SK-N-SH treated with all-trans-retinoic acid at 6 μM for 48 hours (cell line): ENCODE data around the gene ZNF768.

ENCODE experiments used
- ATAC-seq: fragments of 200-7000 bp; cut with Tn5 transposase; 3 replicates; pipeline ENCODE4 v1.9.1; 2020; ENCODE audit warnings: mild to moderate bottlenecking, moderate library complexity
- ARNTL ChIP-seq: fragments of 450-650 bp; formaldehyde crosslinking; IDR thresholded peaks from 2 replicates; pipeline ENCODE4 v1.5.0; 2020; ENCODE audit warnings: low read depth, mild to moderate bottlenecking, moderate library complexity, borderline replicate concordance
- BACH2 ChIP-seq: fragments of 250-450 bp; sonication (Bioruptor Pico); IDR thresholded peaks from 2 replicates; pipeline ENCODE4 v1.9.0; 2021; ENCODE audit warnings: mild to moderate bottlenecking, borderline replicate concordance
- ESRRG ChIP-seq: fragments of 250-450 bp; sonication (Bioruptor Pico); IDR thresholded peaks from 2 replicates; pipeline ENCODE4 v1.6.1; 2021; ENCODE audit warnings: mild to moderate bottlenecking
- ISL1 ChIP-seq: fragments of 250-450 bp; sonication (Bioruptor Pico); IDR thresholded peaks from 2 replicates; pipeline ENCODE4 v2.1.2; 2022; ENCODE audit warnings: mild to moderate bottlenecking, moderate library complexity
- OSR1 ChIP-seq: fragments of 250-450 bp; sonication (Bioruptor Pico); IDR thresholded peaks from 2 replicates; pipeline ENCODE4 v1.8.0; 2022; ENCODE audit warnings: moderate library complexity, mild to moderate bottlenecking, inconsistent platforms
- PPARA ChIP-seq: fragments of 250-450 bp; sonication (Bioruptor Pico); IDR thresholded peaks from 2 replicates; pipeline ENCODE4 v1.5.0; 2020; ENCODE audit warnings: mild to moderate bottlenecking, borderline replicate concordance
- RARB ChIP-seq: fragments of 250-450 bp; sonication (Bioruptor Pico); IDR thresholded peaks from 2 replicates; pipeline ENCODE4 v1.8.0; 2021; ENCODE audit warnings: mild to moderate bottlenecking, moderate library complexity
- SNAI2 ChIP-seq: fragments of 250-450 bp; sonication (Bioruptor Pico); IDR thresholded peaks from 2 replicates; pipeline ENCODE4 v1.5.0; 2020; ENCODE audit warnings: mild to moderate bottlenecking, moderate library complexity
- TCF4 ChIP-seq: fragments of 250-450 bp; sonication (Bioruptor Pico); IDR thresholded peaks from 2 replicates; pipeline ENCODE4 v1.8.0; 2021; ENCODE audit warnings: mild to moderate bottlenecking, moderate library complexity, borderline replicate concordance
- TOX ChIP-seq: fragments of 250-450 bp; sonication (Bioruptor Pico); IDR thresholded peaks from 2 replicates; pipeline ENCODE4 v1.8.0; 2021; ENCODE audit warnings: mild to moderate bottlenecking, moderate library complexity, borderline replicate concordance
- ZC3H10 ChIP-seq: fragments of 250-450 bp; sonication (Bioruptor Pico); IDR thresholded peaks from 2 replicates; pipeline ENCODE4 v1.5.1; 2021; ENCODE audit warnings: mild to moderate bottlenecking, moderate library complexity
- ZFP3 ChIP-seq: fragments of 250-450 bp; sonication (Bioruptor Pico); IDR thresholded peaks from 2 replicates; pipeline ENCODE4 v1.5.0; 2020; ENCODE audit warnings: mild to moderate bottlenecking, moderate library complexity
- ZNF70 ChIP-seq: fragments of 450-650 bp; formaldehyde crosslinking; IDR thresholded peaks from 2 replicates; pipeline ENCODE4 v1.5.0; 2020; ENCODE audit warnings: mild to moderate bottlenecking, moderate library complexity
- ZNF8 ChIP-seq: fragments of 450-650 bp; formaldehyde crosslinking; IDR thresholded peaks from 2 replicates; pipeline ENCODE4 v1.5.0; 2020; ENCODE audit warnings: mild to moderate bottlenecking, moderate library complexity
- TF ChIP-seq, protein P1 (sequence below): fragments of 250-450 bp; sonication (Bioruptor Pico); IDR thresholded peaks from 2 replicates; pipeline ENCODE4 v1.5.1; 2021; ENCODE audit warnings: mild to moderate bottlenecking, moderate library complexity
- TF ChIP-seq, protein P2 (sequence below): fragments of 250-450 bp; sonication (Bioruptor Pico); IDR thresholded peaks from 2 replicates; pipeline ENCODE4 v1.5.0; 2020; ENCODE audit warnings: mild to moderate bottlenecking, moderate library complexity
- TF ChIP-seq, protein P3 (sequence below): fragments of 250-450 bp; sonication (Bioruptor Pico); IDR thresholded peaks from 2 replicates; pipeline ENCODE4 v1.8.0; 2020; ENCODE audit warnings: mild to moderate bottlenecking, moderate library complexity, borderline replicate concordance

The ZNF768 gene

DNA sequence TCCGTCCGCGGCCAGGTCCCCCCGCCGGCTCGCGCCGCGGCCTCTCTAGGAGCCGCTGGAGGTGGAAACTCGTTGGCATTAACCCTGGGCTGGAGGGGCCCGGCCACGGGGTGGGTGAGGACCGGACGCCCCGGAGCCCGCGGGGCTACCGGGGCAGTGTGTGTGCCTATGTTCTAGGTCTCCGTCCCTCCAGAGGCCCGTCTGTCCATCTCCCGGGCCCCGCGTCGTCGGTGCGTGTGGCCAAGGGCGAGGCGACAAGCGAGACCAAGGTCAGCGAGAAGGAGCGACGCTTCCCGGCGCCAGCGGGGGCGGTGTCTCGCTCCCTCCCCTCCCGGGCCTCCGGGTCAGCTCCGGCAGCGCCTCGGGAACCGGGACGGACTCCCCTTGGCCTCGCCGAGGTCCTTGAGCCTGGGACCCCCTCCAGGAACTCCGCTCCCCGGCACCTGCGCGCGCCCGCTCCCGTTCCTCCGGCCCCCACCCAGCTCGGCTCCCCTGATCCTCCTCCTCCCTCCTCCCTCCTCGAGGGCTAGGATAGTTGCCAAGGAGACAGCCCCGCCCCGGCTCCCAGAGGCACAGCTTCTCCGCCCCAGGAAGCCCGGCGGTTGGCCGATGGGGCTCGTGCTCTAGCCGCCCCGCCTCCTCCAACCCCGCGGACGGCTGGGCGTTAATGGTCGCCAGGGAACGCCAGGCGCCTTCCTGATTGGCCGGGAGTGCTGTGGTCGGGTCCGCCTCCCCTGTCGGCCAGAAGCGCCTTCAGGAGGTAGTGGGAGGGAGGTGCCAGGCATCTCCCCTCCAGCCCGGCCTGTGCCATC is 663 bp upstream of the ZNF768 start:
- peak; percentile 94 for ATAC-seq
- TF ChIP-seq, protein P1, sequence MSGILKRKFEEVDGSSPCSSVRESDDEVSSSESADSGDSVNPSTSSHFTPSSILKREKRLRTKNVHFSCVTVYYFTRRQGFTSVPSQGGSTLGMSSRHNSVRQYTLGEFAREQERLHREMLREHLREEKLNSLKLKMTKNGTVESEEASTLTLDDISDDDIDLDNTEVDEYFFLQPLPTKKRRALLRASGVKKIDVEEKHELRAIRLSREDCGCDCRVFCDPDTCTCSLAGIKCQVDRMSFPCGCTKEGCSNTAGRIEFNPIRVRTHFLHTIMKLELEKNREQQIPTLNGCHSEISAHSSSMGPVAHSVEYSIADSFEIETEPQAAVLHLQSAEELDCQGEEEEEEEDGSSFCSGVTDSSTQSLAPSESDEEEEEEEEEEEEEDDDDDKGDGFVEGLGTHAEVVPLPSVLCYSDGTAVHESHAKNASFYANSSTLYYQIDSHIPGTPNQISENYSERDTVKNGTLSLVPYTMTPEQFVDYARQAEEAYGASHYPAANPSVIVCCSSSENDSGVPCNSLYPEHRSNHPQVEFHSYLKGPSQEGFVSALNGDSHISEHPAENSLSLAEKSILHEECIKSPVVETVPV: 0 out of 2 replicates have a peak, but pooled peaks have one; percentile 53
- TF ChIP-seq ZNF70: no peak
- TF ChIP-seq, protein P2, sequence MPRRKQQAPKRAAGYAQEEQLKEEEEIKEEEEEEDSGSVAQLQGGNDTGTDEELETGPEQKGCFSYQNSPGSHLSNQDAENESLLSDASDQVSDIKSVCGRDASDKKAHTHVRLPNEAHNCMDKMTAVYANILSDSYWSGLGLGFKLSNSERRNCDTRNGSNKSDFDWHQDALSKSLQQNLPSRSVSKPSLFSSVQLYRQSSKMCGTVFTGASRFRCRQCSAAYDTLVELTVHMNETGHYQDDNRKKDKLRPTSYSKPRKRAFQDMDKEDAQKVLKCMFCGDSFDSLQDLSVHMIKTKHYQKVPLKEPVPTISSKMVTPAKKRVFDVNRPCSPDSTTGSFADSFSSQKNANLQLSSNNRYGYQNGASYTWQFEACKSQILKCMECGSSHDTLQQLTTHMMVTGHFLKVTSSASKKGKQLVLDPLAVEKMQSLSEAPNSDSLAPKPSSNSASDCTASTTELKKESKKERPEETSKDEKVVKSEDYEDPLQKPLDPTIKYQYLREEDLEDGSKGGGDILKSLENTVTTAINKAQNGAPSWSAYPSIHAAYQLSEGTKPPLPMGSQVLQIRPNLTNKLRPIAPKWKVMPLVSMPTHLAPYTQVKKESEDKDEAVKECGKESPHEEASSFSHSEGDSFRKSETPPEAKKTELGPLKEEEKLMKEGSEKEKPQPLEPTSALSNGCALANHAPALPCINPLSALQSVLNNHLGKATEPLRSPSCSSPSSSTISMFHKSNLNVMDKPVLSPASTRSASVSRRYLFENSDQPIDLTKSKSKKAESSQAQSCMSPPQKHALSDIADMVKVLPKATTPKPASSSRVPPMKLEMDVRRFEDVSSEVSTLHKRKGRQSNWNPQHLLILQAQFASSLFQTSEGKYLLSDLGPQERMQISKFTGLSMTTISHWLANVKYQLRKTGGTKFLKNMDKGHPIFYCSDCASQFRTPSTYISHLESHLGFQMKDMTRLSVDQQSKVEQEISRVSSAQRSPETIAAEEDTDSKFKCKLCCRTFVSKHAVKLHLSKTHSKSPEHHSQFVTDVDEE: 0 out of 2 replicates have a peak, but pooled peaks have one; percentile 28
- TF ChIP-seq ESRRG (CRISPR knock-in tag): 0 out of 2 replicates have a peak, but pooled peaks have one; percentile 48
- no peak for TF ChIP-seq RARB (CRISPR knock-in tag)
- TF ChIP-seq, protein P3, sequence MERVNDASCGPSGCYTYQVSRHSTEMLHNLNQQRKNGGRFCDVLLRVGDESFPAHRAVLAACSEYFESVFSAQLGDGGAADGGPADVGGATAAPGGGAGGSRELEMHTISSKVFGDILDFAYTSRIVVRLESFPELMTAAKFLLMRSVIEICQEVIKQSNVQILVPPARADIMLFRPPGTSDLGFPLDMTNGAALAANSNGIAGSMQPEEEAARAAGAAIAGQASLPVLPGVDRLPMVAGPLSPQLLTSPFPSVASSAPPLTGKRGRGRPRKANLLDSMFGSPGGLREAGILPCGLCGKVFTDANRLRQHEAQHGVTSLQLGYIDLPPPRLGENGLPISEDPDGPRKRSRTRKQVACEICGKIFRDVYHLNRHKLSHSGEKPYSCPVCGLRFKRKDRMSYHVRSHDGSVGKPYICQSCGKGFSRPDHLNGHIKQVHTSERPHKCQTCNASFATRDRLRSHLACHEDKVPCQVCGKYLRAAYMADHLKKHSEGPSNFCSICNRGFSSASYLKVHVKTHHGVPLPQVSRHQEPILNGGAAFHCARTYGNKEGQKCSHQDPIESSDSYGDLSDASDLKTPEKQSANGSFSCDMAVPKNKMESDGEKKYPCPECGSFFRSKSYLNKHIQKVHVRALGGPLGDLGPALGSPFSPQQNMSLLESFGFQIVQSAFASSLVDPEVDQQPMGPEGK: peak; percentile 80

- TF ChIP-seq TOX (CRISPR knock-in tag) (no peak), TCF4 (no peak), ESRRG (CRISPR knock-in tag) (no peak), ARNTL (CRISPR knock-in tag) (no peak), ZFP3 (CRISPR knock-in tag) (no peak), SNAI2 (CRISPR knock-in tag) (no peak), ZC3H10 (CRISPR knock-in tag) (no peak), ZNF8 (CRISPR knock-in tag) (no peak), OSR1 (CRISPR knock-in tag) (no peak), PPARA (CRISPR knock-in tag) (no peak), ISL1 (CRISPR knock-in tag) (no peak), BACH2 (CRISPR knock-in tag) (no peak), RARB (CRISPR knock-in tag) (no peak), ZNF70 (no peak)
- TF ChIP-seq, protein P1: no peak
- TF ChIP-seq, protein P2: no peak
- TF ChIP-seq, all 23 proteins: peak for 0
Observed at GRCh38 chr16:30525844-30526136, 576 bp downstream of the ZNF768 start.

More at GRCh38 chr16:30525844-30526136, 576 bp downstream of the ZNF768 start:
- ATAC-seq: no peak
